ENCODE data around the gene PLEKHA5. TPM values are rescaled to one million over a fixed set of nuclear protein-coding genes. Genes with fewer than 3 reads are reported as not detected.
A peak's percentile ranks its signal among the peaks of the same experiment; 100 is the strongest.
"Not testable (repeated sequence)": the region's sequence is repeated elsewhere in the genome, so short reads cannot be mapped to it uniquely, and the experiment has no call there.

Gene PLEKHA5
- total RNA-seq, 1 donor from 2014 or later = 232 TPM

GRCh38 chr12:19227190-19227879 lies 97.8 kb downstream of the PLEKHA5 start:
- Mint-ChIP-seq H3K27ac (peak overlapping the region; percentile 86), H3K4me3 (ENCODE audit: low read depth) (no peak overlapping the region), H3K4me1 (ENCODE audit: low read depth) (peaks cover 26% of the 10 kb centered on the region), H3K27me3 (no peaks in the 10 kb centered on the region), H3K9me3 (ENCODE audit: low read depth) (peaks cover 19% of the 10 kb centered on the region), H3K36me3 (ENCODE audit: insufficient read depth) (peaks cover 44% of the 10 kb centered on the region)
- TF ChIP-seq CTCF (IDR thresholded peaks at IDR 0.05; ENCODE audit: unreplicated experiment) = no peak
- DNase-seq (ENCODE audit: low spot score, unreplicated experiment) = no peak

- peaks cover 25% of the 10 kb centered on the region for H3K4me1 Mint-ChIP-seq (ENCODE audit: low read depth)
- peaks cover 19% of the 10 kb centered on the region for H3K9me3 Mint-ChIP-seq (ENCODE audit: low read depth)
- H3K27ac Mint-ChIP-seq = peak overlapping the region; percentile 86
- H3K4me3 Mint-ChIP-seq (ENCODE audit: low read depth) = no peak overlapping the region
- no peaks in the 10 kb centered on the region for H3K27me3 Mint-ChIP-seq
- no peak for DNase-seq (ENCODE audit: low spot score, unreplicated experiment)
- H3K36me3 Mint-ChIP-seq (ENCODE audit: insufficient read depth) = peaks cover 46% of the 10 kb centered on the region
- TF ChIP-seq CTCF (IDR thresholded peaks at IDR 0.05; ENCODE audit: unreplicated experiment) = no peak
Observed at GRCh38 chr12:19227880-19228210, 98.3 kb downstream of the PLEKHA5 start.

GRCh38 chr12:19229021-19229420 lies 99.5 kb downstream of the PLEKHA5 start:
- Mint-ChIP-seq H3K4me1 (ENCODE audit: low read depth) (peaks cover 30% of the 10 kb centered on the region), H3K36me3 (ENCODE audit: insufficient read depth) (peaks cover 44% of the 10 kb centered on the region), H3K9me3 (ENCODE audit: low read depth) (peaks cover 19% of the 10 kb centered on the region)
- not testable (repeated sequence) for H3K27me3 Mint-ChIP-seq; H3K4me3 Mint-ChIP-seq (ENCODE audit: low read depth); DNase-seq (ENCODE audit: low spot score, unreplicated experiment); H3K27ac Mint-ChIP-seq

- no peak for TF ChIP-seq CTCF (IDR thresholded peaks at IDR 0.05; ENCODE audit: unreplicated experiment)
- H3K27ac Mint-ChIP-seq = no peak overlapping the region
Observed at GRCh38 chr12:19230299-19230866, 100.8 kb downstream of the PLEKHA5 start.

GRCh38 chr12:19230896-19231295 lies 101.4 kb downstream of the PLEKHA5 start:
- Mint-ChIP-seq H3K27me3 (no peaks in the 10 kb centered on the region), H3K36me3 (ENCODE audit: insufficient read depth) (peaks cover 38% of the 10 kb centered on the region), H3K27ac (no peak overlapping the region), H3K4me3 (ENCODE audit: low read depth) (no peak overlapping the region), H3K4me1 (ENCODE audit: low read depth) (peaks cover 43% of the 10 kb centered on the region), H3K9me3 (ENCODE audit: low read depth) (peaks cover 19% of the 10 kb centered on the region)
- no peak for DNase-seq (ENCODE audit: low spot score, unreplicated experiment)
- TF ChIP-seq CTCF (IDR thresholded peaks at IDR 0.05; ENCODE audit: unreplicated experiment) = no peak

More at GRCh38 chr12:19230299-19230866, 100.8 kb downstream of the PLEKHA5 start:
- H3K9me3 Mint-ChIP-seq (ENCODE audit: low read depth) = peaks cover 19% of the 10 kb centered on the region
- H3K36me3 Mint-ChIP-seq (ENCODE audit: insufficient read depth) = peaks cover 40% of the 10 kb centered on the region
- no peaks in the 10 kb centered on the region for H3K27me3 Mint-ChIP-seq
- no peak overlapping the region for H3K4me3 Mint-ChIP-seq (ENCODE audit: low read depth)
- DNase-seq (ENCODE audit: low spot score, unreplicated experiment) = no peak
- H3K4me1 Mint-ChIP-seq (ENCODE audit: low read depth) = peaks cover 38% of the 10 kb centered on the region
